HS-5 (cell line): Measurements from ENCODE around the gene PRKCB.

Source experiments
- DNase-seq: peaks from one replicate; pipeline ENCODE4 v3.0.0-alpha.2; 2012; ENCODE audit warnings: low read depth

Gene PRKCB

GRCh38 chr16:24051125-24051524, 215.3 kb downstream of the PRKCB start:
- DNase-seq: no peak

- no peak for DNase-seq
Measured at GRCh38 chr16:24052329-24053098, 216.7 kb downstream of the PRKCB start.

- no peak for DNase-seq
Measured at GRCh38 chr16:24053099-24053946, 217.5 kb downstream of the PRKCB start.

- DNase-seq: no peak
Measured at GRCh38 chr16:24054741-24055491, 219.1 kb downstream of the PRKCB start.

GRCh38 chr16:24062270-24062817, 226.6 kb downstream of the PRKCB start:
- DNase-seq: no peak

GRCh38 chr16:24069036-24069590, 233.3 kb downstream of the PRKCB start:
- no peak for DNase-seq

- no peak for DNase-seq
Measured at GRCh38 chr16:24070851-24071250, 235.1 kb downstream of the PRKCB start.

GRCh38 chr16:24071666-24072360, 236.0 kb downstream of the PRKCB start:
- no peak for DNase-seq

- DNase-seq: no peak
Measured at GRCh38 chr16:24073321-24073720, 237.5 kb downstream of the PRKCB start.

GRCh38 chr16:24074574-24074973, 238.8 kb downstream of the PRKCB start:
- no peak for DNase-seq

GRCh38 chr16:24075302-24075701, 239.5 kb downstream of the PRKCB start:
- DNase-seq: no peak

- DNase-seq: no peak
Measured at GRCh38 chr16:24075931-24076716, 240.3 kb downstream of the PRKCB start.

- no peak for DNase-seq
Measured at GRCh38 chr16:24077292-24077691, 241.5 kb downstream of the PRKCB start.

- DNase-seq: no peak
Measured at GRCh38 chr16:24077966-24078365, 242.2 kb downstream of the PRKCB start.

GRCh38 chr16:24085666-24086065, 249.9 kb downstream of the PRKCB start:
- no peak for DNase-seq

- no peak for DNase-seq
Measured at GRCh38 chr16:24087891-24088410, 252.2 kb downstream of the PRKCB start.

- no peak for DNase-seq
Measured at GRCh38 chr16:24088767-24089166, 253.0 kb downstream of the PRKCB start.

GRCh38 chr16:24091125-24091524, 255.3 kb downstream of the PRKCB start:
- DNase-seq: no peak

- DNase-seq: no peak
Measured at GRCh38 chr16:24093049-24093448, 257.3 kb downstream of the PRKCB start.

GRCh38 chr16:24094660-24095059, 258.9 kb downstream of the PRKCB start:
- no peak for DNase-seq
